ENCODE data around the gene SLC27A5. TPM values are rescaled to one million over a fixed set of nuclear protein-coding genes. Genes with fewer than 3 reads are reported as not detected.
"Not testable (repeated sequence)": the region's sequence is repeated elsewhere in the genome, so short reads cannot be mapped to it uniquely, and the experiment has no call there.

The SLC27A5 gene
- total RNA-seq, 1 experiment from 2014 or later: 17.1 TPM

GRCh38 chr19:58484349-58484748, 27.4 kb downstream of the SLC27A5 start:
- H3K27me3 ChIP-seq (ENCODE audit: insufficient read depth, low read length); H3K36me3 Mint-ChIP-seq (ENCODE audit: insufficient read depth in 1 of 3, low read depth in 3 of 3); H3K9ac ChIP-seq (ENCODE audit: extremely low read depth, insufficient read length, low read length); H3K79me2 ChIP-seq (ENCODE audit: insufficient read depth, low read length); H4K8ac ChIP-seq (replicated peaks; ENCODE audit: insufficient read length, low read depth, low read length); H3K27me3 Mint-ChIP-seq (ENCODE audit: low read depth); H3T11ph ChIP-seq (ENCODE audit: low read length); H3K27ac ChIP-seq (ENCODE audit: insufficient read length, low read depth, low read length); H3K4me3 Mint-ChIP-seq; H3K4ac ChIP-seq (ENCODE audit: low read depth, low read length); H4K5ac ChIP-seq (ENCODE audit: insufficient read length, low read depth, low read length); H2AFZ ChIP-seq (ENCODE audit: low read length); H2BK20ac ChIP-seq (ENCODE audit: low read depth, low read length, poor library complexity, severe bottlenecking); H4K20me1 ChIP-seq (ENCODE audit: control insufficient read depth, insufficient read depth, insufficient read length); H3K56ac ChIP-seq (ENCODE audit: insufficient read length, low read depth, low read length); H3K23me2 ChIP-seq (ENCODE audit: insufficient read length, low read depth, low read length, poor library complexity, severe bottlenecking); DNase-seq; H2AK5ac ChIP-seq (ENCODE audit: insufficient read length, low read length); H3K23ac ChIP-seq (ENCODE audit: insufficient read length, low read depth, low read length); H3K9me3 ChIP-seq (ENCODE audit: control insufficient read depth, low read depth, low read length); H3K27ac Mint-ChIP-seq; H2BK5ac ChIP-seq (ENCODE audit: insufficient read length, low read length); H3K9me3 Mint-ChIP-seq; H4K91ac ChIP-seq (ENCODE audit: insufficient read length, low read depth, low read length); H3K4me1 ChIP-seq (ENCODE audit: insufficient read depth, low read length); H2BK12ac ChIP-seq (ENCODE audit: insufficient read length, low read depth, low read length); H2BK15ac ChIP-seq (ENCODE audit: low read depth, low read length); H3K4me2 ChIP-seq (ENCODE audit: insufficient read depth, insufficient read length, low read length); H3K14ac ChIP-seq (ENCODE audit: insufficient read depth, low read length); H3K79me1 ChIP-seq (ENCODE audit: insufficient read depth, low read depth, low read length, poor library complexity, severe bottlenecking); H2BK120ac ChIP-seq (ENCODE audit: low read depth, low read length, poor library complexity, severe bottlenecking); H3K18ac ChIP-seq (ENCODE audit: insufficient read length, low read depth, low read length); H3K4me1 Mint-ChIP-seq: not testable (repeated sequence)
- no CpG with 5 or more reads among the region's 5 CpGs for WGBS (ENCODE audit: extremely low coverage, insufficient read length, low lambda C conversion rate)
- TF ChIP-seq CTCF (conservative IDR thresholded peaks at IDR 0.05): peak; percentile 42; the same call in 2 of the 3 replicates
